Esophagus muscularis mucosa (tissue), 4 donors: Measurements from ENCODE around the gene DMD. TPM values are rescaled to one million over a fixed set of nuclear protein-coding genes. Genes with fewer than 3 reads are reported as not detected.

ENCODE experiments used
- DNase-seq: peaks from one replicate; pipeline ENCODE4 v3.0.0-alpha.2; 2017; ENCODE audit errors: extremely low spot score
- H3K27ac ChIP-seq, 4 donors: fragments of 200-600 bp; sonication (generic); replicated peaks in 1 of 4; 1 replicate in 3 of 4; 2 replicates in 1 of 4; pipeline ENCODE4 v1.5.1; 2016 to 2019; ENCODE audit warnings: mild to moderate bottlenecking in 1 of 4
- H3K27me3 ChIP-seq, 4 donors: fragments of 200-600 bp; sonication (generic); one replicate each; pipeline versions ENCODE4 v1.5.1 to v1.6.0; 2016 to 2019
- H3K36me3 ChIP-seq, 4 donors: fragments of 200-600 bp; sonication (generic); one replicate each; pipeline ENCODE4 v1.5.1; 2016 to 2019
- H3K4me1 ChIP-seq, 4 donors: fragments of 200-600 bp; sonication (generic); one replicate each; pipeline ENCODE4 v1.5.1; 2016 to 2019
- H3K4me3 ChIP-seq, 4 donors: fragments of 200-600 bp; sonication (generic); 1 replicate in 2 of 4; 2 replicates in 2 of 4; pipeline ENCODE4 v1.5.1; 2016 to 2019; ENCODE audit warnings: mild to moderate bottlenecking in 4 of 4, moderate library complexity in 1 of 4
- H3K9me3 ChIP-seq, 4 donors: fragments of 200-600 bp; sonication (generic); 1 replicate in 3 of 4; 2 replicates in 1 of 4; pipeline ENCODE4 v1.5.1; 2016 to 2019
- CTCF ChIP-seq, 3 experiments: fragments of 200-600 bp in 2 of 3; fragments of 450-650 bp in 1 of 3; sonication (generic) in 2 of 3; IDR thresholded peaks; one replicate each; pipeline ENCODE4 v1.5.1; 2017 to 2019; ENCODE audit warnings: antibody characterized with exemption in 3 of 3, mild to moderate bottlenecking in 2 of 3, moderate library complexity in 1 of 3
- EP300 ChIP-seq: sonication (generic); formaldehyde crosslinking; IDR thresholded peaks from one replicate; pipeline ENCODE4 v1.6.1; 2017; ENCODE audit warnings: antibody characterized with exemption
- POLR2A ChIP-seq: fragments of 450-650 bp; IDR thresholded peaks from one replicate; pipeline ENCODE4 v1.6.1; 2017; ENCODE audit warnings: antibody characterized with exemption, moderate library complexity, mild to moderate bottlenecking, low read depth
- POLR2AphosphoS5 ChIP-seq, 2 donors: sonication (generic); formaldehyde crosslinking; IDR thresholded peaks; one replicate each; pipeline ENCODE4 v1.6.1; 2017; ENCODE audit warnings: antibody characterized with exemption in 2 of 2
- WGBS: methylation state at CpG from one replicate; pipeline ENCODE4 v1.1.5; 2018; 5-methylcytosine and 5-hydroxymethylcytosine counted together
- intact Hi-C: fragments of 100-400 bp; cut with DNase I; formaldehyde crosslinking; loops from one replicate; pipeline ENCODE4 v1.15.1; 2023
- total RNA-seq, 4 donors: library from RNA; depleted of rRNA; stranded (reverse); fragments of >200 nt; gene quantifications; one replicate each; pipeline versions ENCODE4 v1.1.0 to v1.2.1, GENCODE V29; 2016

DMD gene
- total RNA-seq, 4 donors from 2014 or later: 127 to 210 (median 188) TPM

DNA sequence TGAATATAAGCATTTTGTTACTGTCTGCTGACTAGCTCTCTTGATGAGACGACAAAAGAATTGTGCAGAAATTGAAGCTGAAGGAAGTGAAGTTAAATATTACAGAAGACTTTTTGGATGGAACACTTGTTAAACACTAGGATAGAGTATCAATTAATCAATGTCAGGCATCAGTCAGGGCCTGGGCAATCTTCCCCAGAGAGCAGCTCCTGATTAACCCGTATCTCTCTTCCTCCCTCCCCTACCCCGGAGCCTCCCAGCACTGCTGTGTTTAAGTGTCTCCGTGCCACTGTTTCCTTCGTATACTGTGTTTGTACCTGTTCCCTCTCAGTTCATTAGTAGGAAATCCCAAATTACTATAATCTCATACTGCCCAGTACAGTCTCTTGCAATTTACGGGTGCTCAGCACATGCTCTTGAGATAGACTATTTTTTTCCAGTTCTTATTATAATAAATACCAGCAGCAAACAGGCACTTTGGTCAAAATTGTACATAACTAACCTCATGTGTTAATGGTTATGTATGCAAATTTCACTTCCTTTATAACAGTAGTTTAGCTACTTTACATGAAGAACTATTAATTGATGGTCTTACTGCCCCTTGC is 1373.8 kb downstream of the DMD start:
- intact Hi-C loops: no loop called here
- Histone ChIP-seq H3K27ac (no peak overlapping the region), H3K9me3 (no peaks in the 10 kb centered on the region), H3K4me3 (no peak overlapping the region), H3K27me3 (no peaks in the 10 kb centered on the region), H3K4me1 (no peaks in the 10 kb centered on the region), H3K36me3 (no peaks in the 10 kb centered on the region)
- 45% methylated on average over 6 of the region's 6 CpGs for WGBS
- TF ChIP-seq EP300 (no peak), CTCF (IDR thresholded peaks at IDR 0.05) (no peak), POLR2A (no peak), POLR2AphosphoS5 (IDR thresholded peaks at IDR 0.05) (no peak)
- no peak for DNase-seq

DNA sequence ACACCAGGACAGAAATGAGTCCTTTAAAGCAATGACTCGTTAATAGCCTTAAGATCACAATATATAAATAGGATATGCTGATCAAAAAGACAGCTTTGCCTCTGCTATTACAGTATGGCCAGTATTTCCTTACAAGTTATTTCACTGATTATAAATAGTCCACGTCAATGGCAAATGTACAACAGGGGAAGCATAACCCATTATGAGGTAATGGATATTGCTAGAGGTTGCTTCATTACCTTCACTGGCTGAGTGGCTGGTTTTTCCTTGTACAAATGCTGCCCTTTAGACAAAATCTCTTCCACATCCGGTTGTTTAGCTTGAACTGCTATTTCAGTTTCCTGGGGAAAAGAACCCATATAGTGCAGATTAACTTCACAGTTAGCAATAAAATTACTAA is 1374.9 kb downstream of the DMD start:
- Histone ChIP-seq H3K9me3 (no peaks in the 10 kb centered on the region), H3K4me1 (no peaks in the 10 kb centered on the region), H3K36me3 (no peaks in the 10 kb centered on the region), H3K4me3 (no peak overlapping the region), H3K27me3 (no peaks in the 10 kb centered on the region), H3K27ac (no peak overlapping the region)
- WGBS: 53% methylated on average over 3 of the region's 3 CpGs
- DNase-seq: no peak
- intact Hi-C loops: no loop called here
- TF ChIP-seq CTCF (IDR thresholded peaks at IDR 0.05) (no peak), POLR2A (no peak), POLR2AphosphoS5 (IDR thresholded peaks at IDR 0.05) (no peak), EP300 (no peak)

DNA sequence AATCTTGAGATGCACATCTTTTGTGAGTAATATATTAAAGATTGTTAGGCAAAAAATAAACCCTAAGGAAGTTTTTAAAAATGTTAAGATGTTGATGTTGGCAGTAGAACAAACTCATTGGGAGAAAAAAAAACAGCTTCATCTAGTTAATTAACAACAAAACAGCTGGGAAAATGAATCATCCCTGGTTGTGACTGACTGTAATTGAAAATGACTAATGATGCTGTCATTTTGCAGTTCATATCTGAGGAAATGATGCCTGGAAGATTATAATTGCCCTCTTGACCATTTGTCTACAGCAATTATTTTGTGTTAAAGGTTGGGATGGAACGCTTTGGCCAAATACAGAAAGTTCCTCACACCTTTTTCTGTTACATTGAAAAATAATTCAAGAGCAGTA is 1379.1 kb downstream of the DMD start:
- intact Hi-C loops: no loop called here
- H3K4me1 ChIP-seq: no peaks in the 10 kb centered on the region
- DNase-seq: no peak
- no peaks in the 10 kb centered on the region for H3K9me3 ChIP-seq
- H3K4me3 ChIP-seq: no peak overlapping the region
- no peaks in the 10 kb centered on the region for H3K27me3 ChIP-seq
- H3K27ac ChIP-seq: no peak overlapping the region
- TF ChIP-seq CTCF (IDR thresholded peaks at IDR 0.05): no peak
- no peak for TF ChIP-seq POLR2A
- no peak for TF ChIP-seq EP300
- no peak for TF ChIP-seq POLR2AphosphoS5 (IDR thresholded peaks at IDR 0.05)
- H3K36me3 ChIP-seq: no peaks in the 10 kb centered on the region
- WGBS: 0% methylated on average over 1 of the region's 1 CpG

DNA sequence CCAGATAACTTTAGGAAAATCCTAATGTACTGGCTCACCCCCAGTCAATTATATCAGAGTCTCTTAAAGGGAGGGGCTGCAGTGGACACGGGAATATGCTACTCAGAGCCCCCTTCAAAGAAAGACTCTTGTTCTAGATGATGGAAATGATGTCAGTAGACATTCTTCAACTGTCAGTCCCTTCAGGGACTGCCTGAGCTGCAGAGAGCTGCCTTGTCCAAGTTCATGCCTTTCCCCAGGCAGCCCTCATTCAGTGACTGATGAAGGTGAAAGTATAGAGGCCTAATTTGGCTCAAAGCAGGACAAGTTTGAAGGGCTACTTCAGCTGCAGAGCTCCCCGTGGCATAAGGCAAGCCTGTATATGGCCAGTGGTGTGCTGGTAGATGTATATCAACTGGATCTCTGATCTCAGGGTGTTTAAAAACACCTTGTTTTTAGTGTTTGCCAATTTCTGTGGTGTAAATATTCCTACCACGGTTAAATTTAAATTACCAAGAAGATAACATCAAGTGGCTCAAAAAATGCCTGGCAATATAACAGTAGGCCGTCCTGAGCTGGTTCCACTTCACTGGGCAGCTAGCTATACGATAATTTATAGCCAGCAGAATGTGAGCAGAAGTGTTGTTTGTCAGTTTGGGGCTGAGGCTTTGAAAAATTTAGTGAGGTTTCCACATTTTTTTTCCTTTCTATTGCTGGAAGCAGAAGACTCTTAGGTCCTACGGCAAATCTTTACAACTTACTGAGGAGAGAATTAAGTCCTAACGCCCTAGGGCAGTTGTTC is 1390.7 kb downstream of the DMD start:
- no peaks in the 10 kb centered on the region for H3K36me3 ChIP-seq
- H3K9me3 ChIP-seq: no peaks in the 10 kb centered on the region
- no peak overlapping the region for H3K4me3 ChIP-seq
- intact Hi-C loops: no loop called here
- WGBS: 61% methylated on average over 7 of the region's 7 CpGs
- H3K27me3 ChIP-seq: no peaks in the 10 kb centered on the region
- DNase-seq: no peak
- no peak overlapping the region for H3K27ac ChIP-seq
- no peaks in the 10 kb centered on the region for H3K4me1 ChIP-seq
- TF ChIP-seq EP300: no peak
- TF ChIP-seq POLR2AphosphoS5 (IDR thresholded peaks at IDR 0.05): no peak
- no peak for TF ChIP-seq CTCF (IDR thresholded peaks at IDR 0.05)
- no peak for TF ChIP-seq POLR2A
